Measurements from ENCODE around the gene HOXB3. TPM values are rescaled to one million over a fixed set of nuclear protein-coding genes. Genes with fewer than 3 reads are reported as not detected.

HOXB3 gene
- total RNA-seq, 3 donors from 2014 or later (not counting 1 experiment from before 2014, with no cell fraction given) = 7.9 to 15.6 (median 15.3) TPM

DNA sequence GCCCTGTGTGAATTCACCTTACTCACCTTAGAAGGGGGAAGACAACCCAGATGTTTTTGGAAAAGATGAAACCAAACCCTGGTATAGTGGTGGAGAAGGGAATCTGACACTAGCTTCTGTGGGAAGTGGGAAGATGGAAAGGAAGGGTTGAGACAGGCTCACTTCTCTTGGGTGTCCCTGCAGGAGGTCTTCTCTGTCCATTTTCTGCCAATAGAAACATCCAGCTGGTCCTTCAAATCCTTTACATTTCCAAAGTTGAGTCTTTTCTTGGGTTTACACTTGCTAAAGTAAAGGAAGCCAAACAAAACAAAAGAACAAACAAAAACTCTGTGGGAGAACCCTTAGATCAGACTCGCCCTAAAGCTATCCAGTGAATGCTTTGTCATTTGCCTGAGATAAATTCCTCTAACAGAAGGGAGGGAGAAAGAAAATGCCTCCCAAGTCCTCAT lies 69.4 kb downstream of the HOXB3 start:
- WGBS (ENCODE audit: insufficient coverage) = 100% methylated on average over 1 of the region's 1 CpG
- no peaks in the 10 kb centered on the region for H3K36me3 ChIP-seq (ENCODE audit: control insufficient read depth, insufficient read depth, low read length)
- intact Hi-C loops (cut with micrococcal nuclease) = no loop called here
- H3K4me1 ChIP-seq (ENCODE audit: control insufficient read depth, insufficient read depth, low read length) = no peaks in the 10 kb centered on the region
- TF ChIP-seq, protein P1, sequence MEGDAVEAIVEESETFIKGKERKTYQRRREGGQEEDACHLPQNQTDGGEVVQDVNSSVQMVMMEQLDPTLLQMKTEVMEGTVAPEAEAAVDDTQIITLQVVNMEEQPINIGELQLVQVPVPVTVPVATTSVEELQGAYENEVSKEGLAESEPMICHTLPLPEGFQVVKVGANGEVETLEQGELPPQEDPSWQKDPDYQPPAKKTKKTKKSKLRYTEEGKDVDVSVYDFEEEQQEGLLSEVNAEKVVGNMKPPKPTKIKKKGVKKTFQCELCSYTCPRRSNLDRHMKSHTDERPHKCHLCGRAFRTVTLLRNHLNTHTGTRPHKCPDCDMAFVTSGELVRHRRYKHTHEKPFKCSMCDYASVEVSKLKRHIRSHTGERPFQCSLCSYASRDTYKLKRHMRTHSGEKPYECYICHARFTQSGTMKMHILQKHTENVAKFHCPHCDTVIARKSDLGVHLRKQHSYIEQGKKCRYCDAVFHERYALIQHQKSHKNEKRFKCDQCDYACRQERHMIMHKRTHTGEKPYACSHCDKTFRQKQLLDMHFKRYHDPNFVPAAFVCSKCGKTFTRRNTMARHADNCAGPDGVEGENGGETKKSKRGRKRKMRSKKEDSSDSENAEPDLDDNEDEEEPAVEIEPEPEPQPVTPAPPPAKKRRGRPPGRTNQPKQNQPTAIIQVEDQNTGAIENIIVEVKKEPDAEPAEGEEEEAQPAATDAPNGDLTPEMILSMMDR (IDR thresholded peaks at IDR 0.05) = no peak
- H3K9me3 ChIP-seq (ENCODE audit: control insufficient read depth, insufficient read depth, low read length) = no peaks in the 10 kb centered on the region
- H3K27me3 ChIP-seq (ENCODE audit: control insufficient read depth, insufficient read depth, low read length) = no peaks in the 10 kb centered on the region
- H3K27ac ChIP-seq (ENCODE audit: low read length) = no peak overlapping the region
- H3K36me3 Mint-ChIP-seq = no peaks in the 10 kb centered on the region
- H3K4me3 ChIP-seq (ENCODE audit: low read length) = no peak overlapping the region
- no peak overlapping the region for H3K4me3 Mint-ChIP-seq
- DNase-seq (no peak), ATAC-seq (no peak)
- H3K4me1 Mint-ChIP-seq = no peaks in the 10 kb centered on the region
- H3K27me3 Mint-ChIP-seq (ENCODE audit: low read depth in 2 of 2) = peaks cover 47 to 48% of the 10 kb centered on the region in 2 donors
- H3K27ac Mint-ChIP-seq = no peak overlapping the region
- no peaks in the 10 kb centered on the region for H3K9me3 Mint-ChIP-seq

- TF ChIP-seq, protein P1 (IDR thresholded peaks at IDR 0.05) = no peak
- no peaks in the 10 kb centered on the region for H3K27me3 ChIP-seq (ENCODE audit: control insufficient read depth, insufficient read depth, low read length)
- DNase-seq = no peak
- no peak overlapping the region for H3K4me3 ChIP-seq (ENCODE audit: low read length)
- intact Hi-C loops (cut with micrococcal nuclease) = no loop called here
- peaks cover under 1 to 3% of the 10 kb centered on the region in 2 donors for H3K4me1 Mint-ChIP-seq
- no peak overlapping the region for H3K27ac ChIP-seq (ENCODE audit: low read length)
- no peak overlapping the region for H3K4me3 Mint-ChIP-seq
- WGBS (ENCODE audit: insufficient coverage) = 83% methylated on average over 5 of the region's 5 CpGs
- no peak overlapping the region for H3K27ac Mint-ChIP-seq
- H3K36me3 Mint-ChIP-seq = no peaks in the 10 kb centered on the region
- H3K27me3 Mint-ChIP-seq (ENCODE audit: low read depth in 2 of 2) = peaks cover 46 to 57% of the 10 kb centered on the region in 2 donors
- no peak for ATAC-seq
- H3K9me3 Mint-ChIP-seq = no peaks in the 10 kb centered on the region
- H3K4me1 ChIP-seq (ENCODE audit: control insufficient read depth, insufficient read depth, low read length) = no peaks in the 10 kb centered on the region
- H3K9me3 ChIP-seq (ENCODE audit: control insufficient read depth, insufficient read depth, low read length) = no peaks in the 10 kb centered on the region
- no peaks in the 10 kb centered on the region for H3K36me3 ChIP-seq (ENCODE audit: control insufficient read depth, insufficient read depth, low read length)
Measured at GRCh38 chr17:48519427-48519826, 70.6 kb downstream of the HOXB3 start.

- Histone ChIP-seq H3K36me3 (ENCODE audit: control insufficient read depth, insufficient read depth, low read length) (no peaks in the 10 kb centered on the region), H3K27ac (ENCODE audit: low read length) (no peak overlapping the region), H3K4me1 (ENCODE audit: control insufficient read depth, insufficient read depth, low read length) (no peaks in the 10 kb centered on the region), H3K9me3 (ENCODE audit: control insufficient read depth, insufficient read depth, low read length) (no peaks in the 10 kb centered on the region), H3K27me3 (ENCODE audit: control insufficient read depth, insufficient read depth, low read length) (no peaks in the 10 kb centered on the region), H3K4me3 (ENCODE audit: low read length) (no peak overlapping the region)
- 8% methylated on average over 2 of the region's 3 CpGs for WGBS (ENCODE audit: insufficient coverage)
- intact Hi-C loops (cut with micrococcal nuclease) = no loop called here
- Mint-ChIP-seq H3K9me3 (no peaks in the 10 kb centered on the region), H3K27me3 (ENCODE audit: low read depth in 2 of 2) (peaks cover 37 to 46% of the 10 kb centered on the region in 2 donors), H3K27ac (no peak overlapping the region), H3K36me3 (no peaks in the 10 kb centered on the region), H3K4me3 (no peak overlapping the region), H3K4me1 (peaks cover 12 to 17% of the 10 kb centered on the region in 2 donors)
- TF ChIP-seq, protein P1 (IDR thresholded peaks at IDR 0.05) = no peak
- DNase-seq (no peak), ATAC-seq (no peak)
Measured at GRCh38 chr17:48517478-48517877, 72.6 kb downstream of the HOXB3 start.
